HG03095 (cell line): ENCODE measurements around the gene PAH.

Experiments
- ATAC-seq: cut with Tn5 transposase; IDR thresholded peaks from one replicate; pipeline ENCODE4 v1.9.1; 2021; ENCODE audit warnings: moderate library complexity; ENCODE audit not compliant: unreplicated experiment

Gene PAH

GRCh38 chr12:102950950-102951619, 34.0 kb upstream of the PAH start:
- no peak for ATAC-seq

- ATAC-seq = no peak
These were observed 33.3 kb upstream of the PAH start for GRCh38 chr12:102950107-102950949.

DNA sequence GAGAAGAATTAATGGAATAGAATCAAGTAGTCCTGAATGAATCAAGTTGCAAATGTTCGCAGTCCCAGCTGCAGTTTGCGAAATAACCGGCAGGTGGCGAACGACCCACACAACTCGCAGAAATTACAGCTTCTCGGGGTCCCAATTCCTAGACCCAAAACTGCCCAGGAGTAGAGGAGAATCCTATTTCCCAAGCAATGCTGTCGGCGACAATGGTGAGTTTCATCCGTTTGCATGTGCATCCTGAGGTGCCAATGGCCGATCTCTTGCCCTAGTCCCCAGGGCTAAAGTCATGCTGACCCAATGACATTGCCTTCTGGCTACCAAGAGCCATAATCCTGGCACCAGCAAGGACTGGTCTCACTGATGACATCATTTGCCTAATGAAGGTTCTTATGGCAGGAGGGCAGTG, 31.9 kb upstream of the PAH start:
- ATAC-seq = no peak

DNA sequence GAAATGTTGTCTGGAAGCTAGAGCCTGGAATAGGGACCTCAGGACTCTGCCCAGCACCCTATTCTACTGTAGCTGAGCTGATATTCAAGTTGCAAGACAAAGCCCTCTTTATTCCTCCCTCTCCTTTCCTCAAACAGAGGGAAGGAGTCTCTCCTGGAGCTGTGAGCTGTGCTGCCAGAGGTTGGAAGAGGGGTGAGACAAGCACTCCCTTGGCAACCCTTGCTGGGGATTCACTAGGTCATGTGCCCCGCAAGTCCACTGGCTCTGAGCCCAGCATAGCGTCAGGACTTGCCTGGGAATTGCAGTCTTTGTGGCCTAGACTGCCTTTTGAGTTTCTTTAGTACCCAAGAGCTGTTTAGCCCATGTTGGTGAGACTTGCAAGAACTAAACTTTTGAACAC, 29.0 kb upstream of the PAH start:
- no peak for ATAC-seq

- ATAC-seq = no peak
These were observed 22.7 kb upstream of the PAH start for GRCh38 chr12:102939670-102940222.

DNA sequence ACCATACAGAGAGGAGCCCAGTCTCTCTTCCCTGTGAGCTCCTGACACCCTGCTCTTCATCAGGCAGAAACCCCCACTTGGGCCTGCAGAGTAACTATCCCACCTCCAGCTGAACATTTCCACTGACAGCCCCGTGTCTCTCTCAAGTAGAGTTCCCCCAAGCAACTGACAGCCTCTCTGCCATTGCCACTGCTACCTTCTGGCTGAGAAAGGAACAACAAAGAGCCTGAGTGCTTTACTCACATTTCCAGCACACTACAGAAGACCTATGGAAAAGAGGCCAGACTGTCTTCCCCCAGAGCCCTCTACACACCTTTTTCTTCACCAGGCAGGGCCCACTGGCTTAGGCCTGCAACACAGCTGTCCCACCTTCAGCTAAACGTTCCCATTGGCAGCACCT, 22.0 kb upstream of the PAH start:
- ATAC-seq = no peak

DNA sequence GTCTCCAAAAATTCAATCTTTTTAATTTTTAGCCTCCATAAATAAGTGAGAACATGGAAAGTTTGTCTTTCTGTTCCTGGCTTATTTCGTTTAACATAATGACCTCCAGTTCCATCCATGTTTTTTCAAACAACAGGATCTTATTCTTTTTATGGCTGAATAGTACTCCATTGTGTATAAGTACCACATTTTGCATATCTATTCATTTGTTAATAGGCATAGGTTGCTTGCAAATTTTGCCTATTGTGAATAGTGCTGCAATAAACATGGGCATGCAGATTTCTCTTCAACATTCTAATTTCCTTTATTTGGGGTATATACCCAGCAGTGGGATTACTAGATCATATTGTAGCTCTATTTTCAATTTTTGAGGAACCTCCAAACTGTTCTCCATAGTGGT, 16.1 kb upstream of the PAH start:
- no peak for ATAC-seq

DNA sequence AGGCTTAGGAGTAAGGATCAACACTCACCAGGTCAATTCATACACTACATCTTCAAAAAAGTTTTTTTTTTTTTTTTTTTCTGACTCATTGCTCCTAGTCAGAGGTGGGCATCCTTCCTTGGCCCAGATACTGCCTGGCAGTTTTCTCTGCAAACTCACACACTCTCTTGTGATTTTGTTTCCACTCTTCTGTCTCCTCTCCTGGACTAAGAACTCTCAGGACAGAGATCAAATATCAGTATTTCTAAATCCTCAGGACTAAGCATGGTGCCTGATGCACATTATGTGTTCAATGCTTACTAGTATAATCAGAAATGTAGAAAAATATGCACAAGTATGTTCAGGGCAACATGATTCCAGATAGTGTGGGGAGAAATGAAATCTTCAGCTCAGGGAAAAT, 10.2 kb upstream of the PAH start:
- ATAC-seq = no peak

GRCh38 chr12:102921240-102921639, 4.2 kb upstream of the PAH start:
- ATAC-seq = no peak

DNA sequence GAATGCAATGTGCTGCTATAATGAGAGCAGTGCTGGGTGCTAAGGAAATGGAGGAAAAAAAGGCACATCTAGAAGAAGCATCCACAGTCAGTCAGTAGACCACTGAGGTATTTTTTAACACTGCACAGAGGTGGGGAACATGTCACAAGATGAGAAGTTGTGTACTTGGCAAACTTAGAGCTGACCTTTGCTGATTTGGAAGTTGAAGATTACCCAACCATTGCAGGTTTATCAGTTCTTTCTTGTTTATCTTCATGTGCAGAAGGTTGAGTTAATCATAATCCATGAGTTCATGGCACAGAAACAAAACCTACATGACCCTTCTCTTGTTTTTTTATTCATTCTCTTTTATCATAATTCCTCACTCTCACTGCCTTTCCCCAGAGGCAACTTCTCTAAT, 3.2 kb upstream of the PAH start:
- ATAC-seq = no peak

- ATAC-seq = no peak
These were observed 1.8 kb upstream of the PAH start for GRCh38 chr12:102918840-102919239.

- no peak for ATAC-seq
These were observed 605 bp downstream of the PAH start for GRCh38 chr12:102916252-102917025.

DNA sequence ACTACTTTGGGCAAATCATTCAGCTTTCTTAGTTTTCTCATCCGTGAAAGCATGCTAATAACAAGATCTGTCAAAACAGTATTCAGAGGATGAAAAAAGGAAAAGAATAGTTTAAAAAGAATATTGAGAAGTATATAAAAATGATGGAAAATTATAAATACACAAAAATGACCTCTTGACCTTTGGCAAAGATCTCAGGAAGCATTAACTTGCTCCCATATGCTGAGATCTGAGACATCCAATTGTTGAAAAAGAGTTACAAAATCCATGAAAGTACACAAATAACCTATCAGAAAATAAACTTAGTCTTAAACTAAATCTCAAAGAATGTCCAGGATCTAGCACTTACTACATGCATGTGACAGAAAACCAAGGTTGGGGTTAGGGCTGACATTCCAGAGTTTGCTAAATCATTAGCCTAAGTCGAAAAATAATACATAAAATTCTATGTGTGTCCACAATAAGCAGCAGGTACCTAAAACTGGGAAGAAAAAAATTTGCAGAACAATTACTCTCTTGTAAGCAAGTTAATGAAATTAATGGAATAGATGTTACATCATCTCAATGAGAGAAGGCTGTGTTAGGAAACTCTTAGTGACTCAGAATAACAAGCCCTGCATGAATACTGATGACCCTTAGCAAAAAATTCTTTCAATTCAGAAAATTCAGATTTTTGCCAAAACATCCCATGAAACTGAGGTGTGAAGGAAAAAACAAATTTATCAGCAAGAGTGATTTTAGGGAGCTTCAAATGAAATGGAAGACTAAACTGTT, 3.4 kb downstream of the PAH start:
- ATAC-seq = no peak

DNA sequence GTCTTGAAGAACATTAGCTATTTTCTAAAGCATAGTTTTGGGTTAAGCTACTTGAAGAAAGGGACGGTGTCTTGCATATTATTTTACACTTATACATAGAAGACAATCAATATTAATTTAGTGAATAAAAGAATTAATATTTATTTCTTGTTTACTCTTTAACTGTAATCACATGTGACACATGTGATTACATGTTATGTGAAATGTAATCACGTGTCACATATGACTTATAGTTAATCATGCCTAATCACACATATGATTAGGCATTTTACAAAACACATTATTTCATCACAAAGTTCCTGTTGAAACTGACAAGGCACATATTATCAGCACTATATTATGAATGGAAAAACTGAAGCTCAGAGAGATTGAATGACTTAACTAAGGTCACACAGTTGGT, 4.8 kb downstream of the PAH start:
- no peak for ATAC-seq

- ATAC-seq = no peak
These were observed 5.7 kb downstream of the PAH start for GRCh38 chr12:102911320-102911719.

DNA sequence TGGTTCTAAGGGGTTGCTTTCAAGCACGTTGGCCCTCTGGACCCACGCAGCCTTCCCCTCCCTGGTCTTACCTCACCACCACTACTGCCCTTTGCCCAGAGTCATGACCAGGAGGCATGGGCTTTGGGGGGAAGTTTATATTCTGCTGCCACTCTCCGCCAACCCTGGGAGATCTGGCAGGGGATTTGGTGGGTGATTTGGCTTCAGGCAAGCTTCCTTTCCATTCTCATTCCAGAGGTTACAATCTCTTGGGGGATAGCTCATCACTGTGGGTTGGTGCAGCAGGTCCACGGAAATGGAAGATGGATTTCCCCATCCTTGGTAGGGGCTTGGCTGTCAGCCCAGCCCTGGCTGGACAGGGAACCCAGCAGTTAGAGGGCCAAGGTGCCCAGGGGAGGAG, 6.3 kb downstream of the PAH start:
- no peak for ATAC-seq

- no peak for ATAC-seq
These were observed 6.9 kb downstream of the PAH start for GRCh38 chr12:102910137-102910536.

GRCh38 chr12:102907918-102908317, 9.1 kb downstream of the PAH start:
- ATAC-seq = no peak

DNA sequence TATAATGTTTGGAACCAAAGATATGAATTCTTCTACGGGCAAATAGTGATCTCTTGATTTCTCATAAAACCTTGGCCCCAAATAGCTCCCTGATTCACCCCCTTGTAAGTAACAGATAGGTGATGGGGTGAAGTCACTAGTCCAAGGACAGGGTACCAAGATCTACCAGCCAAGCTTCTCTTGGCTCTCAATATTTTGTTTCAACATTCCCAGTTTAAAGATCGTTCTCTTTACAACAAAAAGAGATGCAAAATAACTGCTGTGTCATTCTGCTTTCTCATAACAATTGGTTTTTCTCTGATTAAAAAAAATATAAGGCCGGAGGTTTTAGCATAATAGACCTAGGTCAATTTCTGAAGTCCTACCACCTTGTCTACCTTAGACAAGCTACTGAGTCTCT, 11.8 kb downstream of the PAH start:
- ATAC-seq = no peak

DNA sequence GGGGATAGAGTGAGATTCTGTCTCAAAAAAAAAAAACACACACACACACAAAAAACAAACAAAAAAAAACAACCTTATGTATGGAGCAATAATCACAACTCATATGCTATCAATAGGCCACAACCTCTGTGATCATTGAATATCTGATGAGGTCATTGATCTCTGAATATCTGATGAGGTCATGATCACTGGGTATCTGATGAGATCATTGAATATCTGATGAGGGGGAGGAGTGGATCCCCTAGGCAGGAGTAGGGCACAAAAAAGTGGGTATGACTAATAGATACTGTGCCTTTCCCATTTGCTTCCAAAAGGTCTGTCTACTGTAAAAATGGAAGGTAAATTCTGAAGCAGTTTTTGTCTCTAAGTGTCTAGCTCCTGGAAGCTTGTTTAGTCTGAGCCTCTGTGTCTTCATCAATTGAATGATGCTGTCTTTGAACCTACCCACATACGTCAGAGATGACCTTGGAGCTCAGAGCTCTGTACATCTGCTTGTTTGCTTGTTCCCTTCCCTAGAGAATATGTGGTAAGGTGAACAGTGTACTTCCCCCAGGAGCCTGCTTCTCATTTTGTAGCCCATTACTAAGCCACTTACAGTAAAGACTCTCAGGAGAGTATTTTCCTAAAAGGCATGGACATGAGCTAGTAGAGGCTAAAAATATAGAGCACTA, 13.6 kb downstream of the PAH start:
- ATAC-seq = no peak
